GM15510 (cell line): ENCODE measurements around the gene TJP3.

ENCODE experiments used
- POLR2A ChIP-seq: IDR thresholded peaks from 3 replicates; pipeline ENCODE4 v1.6.1; 2011; ENCODE audit warnings: borderline replicate concordance; ENCODE audit not compliant: insufficient read length; ENCODE audit errors: extremely low read depth

The TJP3 gene

GRCh38 chr19:3708207-3708931 is at the start of gene TJP3:
TSS of gene TJP3 (plus strand) at chr19:3708384. CDS start at chr19:3728433, 20,049 bp downstream.
- no peak for TF ChIP-seq POLR2A

GRCh38 chr19:3658870-3659745 is 49.1 kb upstream of the TJP3 start:
- no peak for TF ChIP-seq POLR2A

GRCh38 chr19:3659746-3660112 is 48.5 kb upstream of the TJP3 start:
- no peak for TF ChIP-seq POLR2A

- TF ChIP-seq POLR2A: no peak
Measured at GRCh38 chr19:3660493-3661219, 47.5 kb upstream of the TJP3 start.

GRCh38 chr19:3661284-3662238 is 46.6 kb upstream of the TJP3 start:
- no peak for TF ChIP-seq POLR2A

GRCh38 chr19:3663838-3664237 is 44.3 kb upstream of the TJP3 start:
- no peak for TF ChIP-seq POLR2A

GRCh38 chr19:3664879-3665642 is 43.1 kb upstream of the TJP3 start:
- TF ChIP-seq POLR2A: no peak

- TF ChIP-seq POLR2A: no peak
Measured at GRCh38 chr19:3665681-3666544, 42.3 kb upstream of the TJP3 start.

- no peak for TF ChIP-seq POLR2A
Measured at GRCh38 chr19:3667037-3667638, 41.0 kb upstream of the TJP3 start.

GRCh38 chr19:3667766-3668165 is 40.4 kb upstream of the TJP3 start:
- no peak for TF ChIP-seq POLR2A

- TF ChIP-seq POLR2A: no peak
Measured at GRCh38 chr19:3668331-3669081, 39.7 kb upstream of the TJP3 start.
